Smooth muscle cell of bladder (primary cell): Measurements from ENCODE around the gene GALNT15. TPM values are rescaled to one million over a fixed set of nuclear protein-coding genes. Genes with fewer than 3 reads are reported as not detected.

ENCODE experiments used
- total RNA-seq: library from RNA; depleted of rRNA; stranded (reverse); fragments of >200 nt; gene quantifications from 2 replicates; pipeline ENCODE4 v1.2.3, GENCODE V29; 2014

GALNT15 gene, protein sequence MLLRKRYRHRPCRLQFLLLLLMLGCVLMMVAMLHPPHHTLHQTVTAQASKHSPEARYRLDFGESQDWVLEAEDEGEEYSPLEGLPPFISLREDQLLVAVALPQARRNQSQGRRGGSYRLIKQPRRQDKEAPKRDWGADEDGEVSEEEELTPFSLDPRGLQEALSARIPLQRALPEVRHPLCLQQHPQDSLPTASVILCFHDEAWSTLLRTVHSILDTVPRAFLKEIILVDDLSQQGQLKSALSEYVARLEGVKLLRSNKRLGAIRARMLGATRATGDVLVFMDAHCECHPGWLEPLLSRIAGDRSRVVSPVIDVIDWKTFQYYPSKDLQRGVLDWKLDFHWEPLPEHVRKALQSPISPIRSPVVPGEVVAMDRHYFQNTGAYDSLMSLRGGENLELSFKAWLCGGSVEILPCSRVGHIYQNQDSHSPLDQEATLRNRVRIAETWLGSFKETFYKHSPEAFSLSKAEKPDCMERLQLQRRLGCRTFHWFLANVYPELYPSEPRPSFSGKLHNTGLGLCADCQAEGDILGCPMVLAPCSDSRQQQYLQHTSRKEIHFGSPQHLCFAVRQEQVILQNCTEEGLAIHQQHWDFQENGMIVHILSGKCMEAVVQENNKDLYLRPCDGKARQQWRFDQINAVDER
- 12.1 and 20.2 TPM in 2 replicates for total RNA-seq

DNA sequence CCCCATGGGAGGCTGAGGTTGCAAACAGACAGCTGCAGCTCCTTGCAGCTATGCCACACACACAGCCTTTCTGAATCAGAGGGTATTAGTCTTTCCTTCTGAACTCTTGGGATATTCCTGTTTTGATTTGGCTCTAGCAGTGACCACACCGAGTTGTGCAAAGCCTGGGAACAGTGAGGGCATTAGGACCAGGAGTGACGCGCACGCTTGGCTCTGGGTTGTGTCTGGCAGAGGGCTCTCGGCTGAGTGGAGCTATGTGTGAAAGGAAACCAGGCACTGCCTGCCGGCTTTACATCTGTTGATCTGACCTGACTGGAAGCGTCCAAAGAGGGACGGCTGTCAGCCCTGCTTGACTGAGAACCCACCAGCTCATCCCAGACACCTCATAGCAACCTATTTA, at the start of gene GALNT15:
Gene GALNT15, plus strand, starts transcription at position 292 of the 400 bp plus-strand sequence. CDS start 472 bp downstream, outside the sequence.

DNA sequence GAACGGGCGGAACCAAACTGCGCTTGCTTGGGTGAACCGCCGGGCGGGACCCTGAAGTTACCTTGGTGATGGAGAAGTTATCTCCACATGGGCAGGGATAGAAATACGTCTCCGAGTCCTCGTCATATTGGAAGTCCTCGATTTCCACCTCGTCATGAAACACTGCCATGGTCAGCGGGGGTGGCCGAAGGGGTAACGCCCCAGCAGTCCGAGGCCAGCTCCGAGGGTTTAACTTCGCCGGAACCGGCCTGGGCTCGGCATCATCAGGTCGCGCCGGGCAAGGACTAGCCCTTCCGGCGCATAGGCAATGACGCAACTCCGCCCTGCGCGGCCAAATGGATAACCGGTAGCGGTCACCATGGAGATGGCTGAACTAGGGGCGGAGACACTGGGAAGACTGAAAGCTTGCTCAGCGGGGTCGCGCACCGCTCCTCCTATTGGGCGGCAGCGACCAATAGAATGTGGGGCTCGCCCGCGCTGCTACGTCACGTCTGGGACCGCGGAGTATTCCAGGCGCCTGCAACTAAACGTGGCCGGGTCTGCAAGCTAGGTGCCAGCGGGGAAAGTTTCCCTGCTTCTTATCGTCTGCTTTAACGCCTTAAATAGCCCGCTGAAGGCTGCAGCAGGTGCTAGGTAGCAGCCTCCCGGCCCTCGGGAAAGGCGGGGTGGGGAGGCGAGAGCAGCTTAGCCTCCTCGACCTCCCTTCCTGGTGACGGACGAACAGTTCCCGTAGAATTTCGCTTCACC, 90.4 kb downstream of the GALNT15 start, which contains the start of the genes DPH3 and OXNAD1:
Gene DPH3, minus strand, starts transcription at position 236 of the 747 bp plus-strand sequence. Its CDS starts 67 bp downstream, at position 169.
Gene OXNAD1, plus strand, starts transcription at position 505 of the 747 bp plus-strand sequence. CDS start 5,741 bp downstream, outside the sequence.

Other genes starting within 250 kb of the GALNT15 start
- 15.9 and 19.1 TPM in 2 replicates for gene DPH3, start 90.3 kb downstream of the GALNT15 start, total RNA-seq
- 8.8 and 9.2 TPM in 2 replicates for gene OXNAD1, start 90.5 kb downstream of the GALNT15 start, total RNA-seq